ENCODE measurements around the gene GJA3.

The GJA3 gene

DNA sequence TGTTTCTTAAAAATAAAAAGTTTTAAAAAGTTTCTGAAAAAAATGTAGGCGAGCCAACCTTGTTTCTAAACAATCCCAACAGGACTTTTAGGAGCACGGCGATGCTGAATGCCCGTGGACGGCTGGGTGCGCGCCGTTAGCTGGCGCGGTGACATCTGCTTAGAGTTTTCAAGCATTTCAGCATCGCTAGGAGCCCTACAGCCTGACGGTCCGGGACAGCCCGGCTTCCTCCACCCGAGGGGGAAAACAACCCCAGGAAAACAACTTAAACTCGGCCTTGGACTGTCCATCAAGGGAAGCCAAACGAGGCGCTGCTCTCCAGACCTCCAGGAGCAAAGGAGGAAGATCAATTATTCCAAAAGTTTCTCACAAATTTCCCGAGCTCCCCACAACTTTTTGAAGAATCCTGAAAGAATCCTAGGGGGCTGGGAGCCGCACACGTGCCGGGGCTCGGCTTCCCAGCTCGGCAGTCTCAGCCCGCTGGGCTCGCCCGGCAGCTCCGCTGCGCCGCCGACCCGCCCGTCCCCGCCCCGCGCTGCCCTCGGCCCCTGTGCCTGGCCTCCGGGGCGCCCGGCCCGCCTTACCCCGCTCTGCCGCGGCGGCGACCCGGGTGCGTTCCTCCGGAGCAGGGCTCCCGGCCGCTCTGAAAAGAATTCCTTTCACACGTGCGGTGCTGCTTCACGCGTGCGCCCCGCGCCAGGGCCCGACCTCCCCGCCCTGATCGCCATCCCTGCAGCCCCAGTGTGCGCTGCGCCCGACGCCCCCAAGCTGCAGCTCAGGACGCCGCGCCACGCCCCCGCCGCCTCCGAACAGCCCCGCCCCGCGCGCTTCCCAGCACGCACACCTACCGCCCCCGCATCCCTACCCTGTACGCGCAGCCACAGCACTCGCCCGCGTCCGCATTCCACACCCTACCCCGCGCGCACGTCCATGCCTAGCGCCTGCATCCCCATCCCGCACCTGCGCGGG, at the start of gene GJA3:
Gene GJA3, minus strand, starts transcription at position 747 of the 969 bp plus-strand sequence. CDS start 17,764 bp downstream, outside the sequence.
- DNase-seq: no peak

DNA sequence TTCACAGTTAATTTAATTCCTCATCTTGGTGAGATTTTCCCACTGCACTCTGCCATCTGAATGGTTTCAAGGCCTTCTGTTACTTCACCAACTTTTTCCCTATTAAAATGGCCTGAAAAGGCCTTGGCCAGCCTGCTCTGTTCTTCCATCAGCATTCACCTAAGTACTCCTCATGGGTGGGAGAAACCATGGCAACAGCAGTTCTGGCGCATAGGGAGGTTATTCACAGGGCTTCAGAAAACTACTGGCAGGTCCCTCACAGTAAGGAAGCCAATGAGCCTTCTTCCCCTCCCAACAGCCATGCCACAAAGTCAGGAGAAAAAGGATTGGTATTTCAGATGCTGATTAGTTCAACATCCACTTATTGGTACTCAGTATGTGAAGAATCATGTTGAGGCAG, 49.1 kb upstream of the GJA3 start:
- DNase-seq: no peak

DNA sequence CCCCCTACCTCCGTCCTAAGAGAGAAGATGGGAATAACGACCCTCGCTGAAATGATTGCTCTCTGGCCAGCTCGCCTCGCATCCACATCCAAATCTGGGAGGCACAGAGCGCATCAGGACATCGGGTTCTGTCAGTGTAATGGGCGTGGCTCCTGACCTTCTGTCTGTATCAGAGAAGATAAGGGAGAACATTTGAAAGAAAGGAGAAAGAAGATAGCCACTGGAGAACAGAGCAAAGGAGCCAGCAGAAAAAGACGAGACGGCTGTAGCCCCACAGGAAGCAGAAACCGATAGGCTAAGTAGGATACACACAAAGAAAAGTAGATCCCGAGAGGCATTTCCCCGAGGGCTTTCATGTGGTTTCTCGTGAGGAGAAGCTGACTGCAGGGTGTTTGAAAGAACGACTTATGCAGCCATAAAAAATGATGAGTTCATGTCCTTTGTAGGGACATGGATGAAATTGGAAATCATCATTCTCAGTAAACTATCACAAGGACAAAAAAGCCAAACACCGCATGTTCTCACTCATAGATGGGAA, 45.9 kb upstream of the GJA3 start:
- no peak for DNase-seq

DNA sequence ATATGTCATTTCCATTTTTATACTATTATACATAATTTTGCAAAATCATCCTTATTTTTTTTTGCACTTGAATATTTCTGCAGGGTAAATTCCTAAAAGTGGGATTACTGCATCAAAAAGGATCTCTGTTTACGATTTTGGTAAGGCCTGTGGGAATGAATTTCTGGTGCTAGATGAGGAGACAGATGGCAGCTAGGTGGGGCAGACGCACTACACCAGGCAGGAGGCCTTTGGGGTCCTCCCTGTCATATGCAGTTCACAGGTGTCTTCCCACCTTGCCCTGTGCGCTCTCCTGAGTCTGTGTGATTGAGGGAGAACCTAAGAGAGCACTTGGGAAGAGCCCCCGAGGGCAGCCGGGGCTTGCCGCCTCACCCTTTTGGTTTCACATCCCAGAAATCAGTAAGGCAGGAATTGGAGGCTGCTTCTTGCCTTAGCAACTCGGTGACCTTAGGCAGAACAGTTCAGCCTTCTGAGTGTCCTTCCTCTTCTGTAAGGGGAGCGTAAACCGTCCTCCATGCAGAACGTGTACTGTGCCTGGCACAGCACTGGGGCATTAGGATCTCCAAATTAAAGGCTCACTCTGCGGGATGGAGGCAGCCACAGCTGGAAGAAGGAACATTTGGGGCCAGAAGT, 45.3 kb upstream of the GJA3 start:
- DNase-seq: no peak

DNA sequence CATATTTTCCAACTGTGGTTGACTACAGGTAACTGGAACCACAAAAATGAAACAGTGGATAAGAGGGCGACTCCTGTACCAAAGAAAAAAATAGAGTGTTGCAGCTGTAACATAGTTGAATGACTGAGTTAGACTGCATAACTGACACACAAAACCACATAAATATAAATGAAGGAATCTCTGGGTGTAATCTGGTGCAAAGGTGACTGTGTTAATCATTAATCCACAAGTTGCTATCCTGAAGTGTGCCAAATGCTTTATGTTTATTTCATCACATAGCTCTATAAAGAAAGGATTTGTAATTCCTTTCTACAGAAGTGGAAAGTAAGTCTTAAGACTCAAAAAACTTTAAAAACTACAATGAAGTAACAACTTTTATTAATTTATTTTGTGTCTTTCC, 37.9 kb upstream of the GJA3 start:
- no peak for DNase-seq

DNA sequence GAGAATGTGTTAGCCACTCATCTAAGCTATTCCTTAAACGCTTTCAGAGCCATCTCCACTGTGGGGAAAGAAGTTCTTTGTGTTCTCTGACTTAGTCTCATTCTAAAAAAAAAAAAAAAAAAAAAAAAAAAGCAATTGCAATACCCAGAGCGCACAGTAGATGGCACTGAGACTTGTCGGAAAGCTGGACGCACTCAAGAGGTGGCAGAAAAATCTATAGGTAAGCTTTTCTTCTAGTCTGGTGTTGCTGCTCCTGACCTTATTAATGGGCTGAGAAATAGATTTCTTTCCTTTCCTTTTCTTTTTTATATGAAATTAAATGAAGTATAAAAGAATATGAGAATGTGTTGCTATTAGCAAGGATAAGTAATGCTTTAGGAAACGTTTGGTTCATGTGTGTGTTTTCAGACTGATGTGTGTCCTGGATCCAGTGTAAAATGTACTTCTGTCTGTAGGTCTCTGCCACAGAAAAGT, 36.5 kb upstream of the GJA3 start:
- DNase-seq: peak; percentile 61

GRCh38 chr13:20195801-20196200, 34.9 kb upstream of the GJA3 start:
- DNase-seq: no peak

DNA sequence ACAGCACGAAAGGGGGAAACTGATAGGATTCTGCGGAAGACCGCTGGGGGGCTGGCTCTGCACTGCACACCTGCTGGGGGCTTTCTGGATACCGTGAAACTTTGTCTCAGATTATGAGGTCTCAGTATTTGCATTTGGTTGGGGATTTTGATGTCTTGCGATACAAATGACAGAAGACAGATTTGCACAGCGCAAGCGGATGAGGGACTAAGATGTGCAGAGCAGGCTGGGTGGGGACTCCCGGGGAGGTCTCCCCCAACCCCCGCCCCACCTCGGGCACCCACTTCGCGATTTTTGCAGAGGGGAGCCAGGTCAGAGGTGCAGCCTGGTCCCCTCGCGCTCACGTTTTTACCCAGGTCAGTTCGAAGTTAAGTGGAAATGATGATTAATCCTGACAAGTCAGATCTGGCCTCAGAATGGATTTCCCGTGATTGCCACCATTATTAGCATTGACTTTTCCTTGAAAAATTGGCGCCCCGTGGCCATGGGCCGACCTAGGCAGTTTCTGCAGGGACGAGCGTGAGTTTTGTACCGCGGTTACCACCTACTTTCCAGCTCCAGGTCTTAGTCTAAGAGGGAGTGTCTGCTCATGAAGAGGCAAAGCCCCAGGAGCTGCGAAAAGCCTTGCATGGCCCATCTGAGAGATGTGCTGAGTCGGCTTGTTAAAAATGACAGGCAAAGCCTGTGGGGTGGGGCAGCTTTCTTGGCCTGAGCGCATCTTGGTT, 33.2 kb upstream of the GJA3 start:
- DNase-seq: no peak

DNA sequence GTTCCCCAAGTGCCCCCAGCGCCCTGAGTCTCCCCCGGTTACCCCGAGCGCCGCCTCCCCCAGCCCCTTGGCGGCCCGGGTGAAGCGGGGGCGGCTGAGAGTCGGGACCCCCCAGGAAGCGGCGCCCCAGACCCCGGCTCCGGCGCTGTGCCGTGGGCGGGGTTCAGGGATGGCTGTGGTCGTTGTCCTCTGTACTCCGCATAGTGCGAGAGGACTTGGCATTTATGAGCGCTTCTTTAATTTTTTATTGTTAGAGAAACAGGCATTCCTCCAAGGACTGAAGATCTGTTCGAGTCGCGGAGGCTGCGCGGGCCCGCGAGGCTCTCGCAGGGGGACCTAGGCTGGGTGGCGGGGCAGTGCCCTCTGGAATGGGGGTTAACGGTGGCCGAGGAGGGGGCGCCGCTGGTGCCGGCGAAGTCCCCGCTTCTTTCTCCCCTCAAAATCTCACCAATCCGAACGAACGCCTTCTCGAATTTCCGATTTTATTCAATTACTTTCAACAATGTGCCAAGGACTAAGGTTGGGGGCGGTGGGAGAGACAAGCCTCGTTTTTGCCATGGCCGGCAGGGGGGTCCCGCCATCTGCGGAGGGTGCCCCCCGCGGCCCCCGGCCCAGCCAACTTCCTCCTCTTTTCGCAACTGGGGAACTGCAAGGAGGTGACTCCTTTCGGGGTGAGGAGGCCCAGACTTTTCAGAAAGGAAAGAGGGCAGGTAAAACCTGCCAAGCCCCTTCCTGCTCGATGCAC, 32.5 kb upstream of the GJA3 start:
- DNase-seq: no peak

- DNase-seq: no peak
Observed at GRCh38 chr13:20192836-20193161, 31.9 kb upstream of the GJA3 start, which contains the start of gene GJB2. TSS of gene GJB2 (minus strand) at chr13:20192938. CDS start at chr13:20189581, 3,357 bp downstream.

DNA sequence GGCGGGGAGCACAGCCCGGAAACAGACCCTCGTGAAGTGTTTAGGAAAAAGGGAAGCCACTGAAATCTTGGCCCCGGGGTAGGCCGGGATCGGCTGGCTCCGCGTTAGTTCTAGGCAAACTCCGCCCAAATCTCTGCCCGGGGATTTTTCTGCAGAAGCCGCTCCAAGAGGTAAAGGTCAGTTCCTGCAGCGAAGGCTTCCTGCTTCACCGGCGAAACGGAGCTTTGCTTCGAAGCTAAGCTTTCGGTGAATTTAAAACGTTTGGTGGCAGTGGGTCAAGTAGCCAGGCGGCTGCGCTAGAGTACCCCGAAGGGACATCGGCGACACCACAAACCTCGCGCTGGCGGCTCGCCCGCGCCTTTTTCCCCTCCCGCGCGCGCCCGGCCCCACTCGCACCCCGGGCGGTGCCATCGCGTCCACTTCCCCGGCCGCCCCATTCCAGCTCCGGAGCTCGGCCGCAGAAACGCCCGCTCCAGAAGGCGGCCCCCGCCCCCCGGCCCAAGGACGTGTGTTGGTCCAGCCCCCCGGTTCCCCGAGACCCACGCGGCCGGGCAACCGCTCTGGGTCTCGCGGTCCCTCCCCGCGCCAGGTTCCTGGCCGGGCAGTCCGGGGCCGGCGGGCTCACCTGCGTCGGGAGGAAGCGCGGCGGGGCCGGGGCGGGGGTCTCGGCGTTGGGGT, 31.4 kb upstream of the GJA3 start:
- no peak for DNase-seq

GRCh38 chr13:20191311-20192157, 30.7 kb upstream of the GJA3 start:
- no peak for DNase-seq

DNA sequence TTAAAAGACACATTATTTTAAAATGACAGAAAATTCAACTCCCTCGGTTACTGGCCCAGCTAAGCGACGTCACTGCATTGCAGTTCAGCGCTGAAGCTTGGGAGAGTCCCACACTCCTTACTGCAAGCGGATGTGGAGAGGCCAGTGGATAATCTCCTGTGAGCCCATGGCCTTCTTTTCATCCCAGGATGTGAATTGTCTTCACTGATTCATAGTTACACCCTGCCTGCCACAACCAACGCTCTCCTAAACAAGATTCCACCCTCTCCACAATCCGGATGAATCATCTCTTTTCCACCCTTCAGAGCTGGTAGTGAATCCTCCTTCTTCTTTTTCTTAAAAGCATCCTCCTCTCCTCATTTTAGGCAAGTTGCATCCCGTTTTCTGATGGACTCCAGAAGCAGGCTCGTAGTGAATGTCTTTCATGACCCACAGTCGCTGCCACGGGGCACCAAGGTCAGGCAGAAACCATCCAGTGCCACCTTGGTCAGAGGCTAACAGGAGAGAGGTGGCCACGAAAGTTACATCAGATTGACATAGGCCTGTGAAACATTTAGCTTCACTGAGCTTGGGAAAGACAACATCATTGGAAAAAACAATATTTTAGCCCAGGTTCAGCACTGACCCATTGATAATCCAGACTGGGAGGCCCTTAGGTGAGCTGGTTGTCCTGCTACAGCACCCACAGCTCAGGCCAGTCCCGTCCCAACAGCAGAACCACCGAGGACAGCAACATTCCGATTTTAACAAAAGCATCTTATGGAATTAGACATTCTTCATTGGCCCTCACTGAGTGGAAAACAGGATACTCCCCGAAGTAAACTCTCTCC, 29.8 kb upstream of the GJA3 start:
- no peak for DNase-seq

GRCh38 chr13:20190076-20190475, 29.2 kb upstream of the GJA3 start:
- no peak for DNase-seq

GRCh38 chr13:20188667-20189553, 28.1 kb upstream of the GJA3 start:
- no peak for DNase-seq

- DNase-seq: no peak
Observed at GRCh38 chr13:20186771-20187170, 25.9 kb upstream of the GJA3 start.

- DNase-seq: no peak
Observed at GRCh38 chr13:20185366-20186056, 24.7 kb upstream of the GJA3 start.

DNA sequence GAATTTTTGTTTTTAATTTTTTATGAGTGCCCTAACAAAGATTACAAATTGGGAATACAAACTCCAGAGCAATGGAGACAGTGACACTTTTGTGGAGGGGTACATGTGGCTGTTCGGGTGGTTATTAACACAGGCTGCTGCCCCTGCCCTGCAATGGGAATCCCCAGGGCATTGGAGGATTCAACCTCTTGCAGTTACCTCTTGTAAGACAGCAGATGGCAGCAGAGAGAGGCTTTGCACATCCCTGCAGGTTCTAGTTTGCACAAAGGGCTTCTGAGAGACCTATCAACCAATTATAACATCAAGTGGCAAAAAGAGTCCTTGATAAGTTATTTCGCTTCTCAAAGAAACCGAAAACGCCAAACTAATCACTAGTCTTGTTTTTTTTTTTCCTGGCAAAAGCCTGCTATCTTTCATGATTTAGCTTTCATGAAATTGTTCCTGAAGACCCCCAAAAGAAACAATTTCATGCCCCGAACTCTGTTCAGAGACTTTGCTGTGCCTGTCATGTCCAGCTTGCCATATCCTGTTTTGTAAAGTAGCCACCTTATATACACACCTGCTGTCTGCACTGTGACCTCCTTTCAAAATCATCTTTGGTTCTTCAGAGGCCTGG, 21.5 kb upstream of the GJA3 start:
- peak; percentile 64 for DNase-seq
